Retina (tissue), 1 donor: Measurements from ENCODE around the gene VKORC1L1.
"Not testable (repeated sequence)": the region's sequence is repeated elsewhere in the genome, so short reads cannot be mapped to it uniquely, and the experiment has no call there.

ENCODE experiments used
- DNase-seq: peaks from one replicate; pipeline ENCODE4 v3.0.0-alpha.2; 2016

The VKORC1L1 gene

DNA sequence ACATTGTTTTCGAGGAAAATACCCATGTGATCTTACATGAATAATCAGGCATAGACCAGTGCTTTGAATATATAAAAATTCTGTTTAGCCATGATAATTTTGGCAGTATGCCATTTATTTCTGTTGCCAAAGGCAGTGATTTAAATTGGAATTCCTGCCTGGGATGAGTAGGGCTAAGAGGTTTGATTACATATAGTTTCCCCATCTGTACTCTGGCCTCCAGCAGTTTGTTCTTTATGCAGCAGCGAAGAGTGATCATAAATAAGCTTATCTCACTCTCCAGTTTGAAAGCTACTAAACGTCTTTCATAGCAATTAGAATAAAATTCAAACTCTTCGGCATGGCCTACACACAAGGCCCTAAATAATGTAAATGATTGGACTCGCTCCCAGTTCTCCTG is 72.9 kb downstream of the VKORC1L1 start:
- not testable (repeated sequence) for DNase-seq

DNA sequence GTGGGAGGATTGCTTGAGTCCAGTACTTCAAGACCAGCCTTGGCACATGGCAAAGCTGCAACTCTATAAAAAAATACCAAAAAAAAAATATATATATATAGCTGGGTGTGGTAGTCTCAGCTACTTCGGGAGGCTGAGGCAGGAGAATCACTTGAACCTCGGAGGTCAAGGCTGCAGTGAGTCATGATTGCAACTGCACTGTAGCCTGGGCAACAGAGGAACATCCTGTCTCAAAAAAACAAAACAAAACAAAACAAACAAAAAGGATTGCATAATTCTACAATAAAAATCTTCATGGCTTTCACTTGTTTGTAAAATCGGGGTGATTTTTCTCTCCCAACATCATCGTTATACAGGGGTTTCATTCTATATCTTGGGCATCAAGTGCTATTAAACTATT is 74.0 kb downstream of the VKORC1L1 start:
- DNase-seq: no peak

DNA sequence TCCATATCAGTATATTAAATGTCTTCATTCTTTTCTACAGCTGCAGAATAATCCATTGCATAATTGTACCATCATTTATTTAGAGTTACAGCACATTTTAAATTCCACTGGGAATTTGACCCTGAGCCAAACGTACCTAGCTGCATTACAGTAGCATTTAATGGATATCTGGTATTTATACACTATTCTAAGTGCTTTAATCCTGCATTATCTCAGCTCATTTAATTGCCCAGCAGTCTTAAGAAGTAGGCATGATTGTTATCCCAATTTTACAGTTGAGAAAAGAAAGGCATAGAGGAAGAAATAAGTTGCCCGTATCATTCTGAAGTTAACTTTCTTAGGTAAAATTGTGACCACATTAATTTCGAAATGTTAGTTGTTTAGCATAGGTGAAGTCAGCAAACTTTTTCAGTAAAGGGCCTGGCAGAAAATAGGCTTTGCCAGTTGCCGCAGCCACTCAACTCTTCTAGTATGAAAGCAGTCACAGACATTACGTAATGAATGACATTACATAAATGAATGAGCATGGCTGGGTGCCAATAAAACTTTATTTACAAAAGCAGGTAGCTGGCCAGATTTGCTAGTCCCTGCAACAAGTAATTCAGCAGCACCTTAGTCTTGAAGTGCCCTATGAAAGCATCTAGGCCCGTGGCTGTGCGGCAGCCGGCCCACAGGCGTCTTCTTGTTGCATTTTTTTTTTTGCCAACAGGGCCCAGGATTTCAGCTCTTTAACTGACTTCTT is 79.1 kb downstream of the VKORC1L1 start:
- DNase-seq: no peak

DNA sequence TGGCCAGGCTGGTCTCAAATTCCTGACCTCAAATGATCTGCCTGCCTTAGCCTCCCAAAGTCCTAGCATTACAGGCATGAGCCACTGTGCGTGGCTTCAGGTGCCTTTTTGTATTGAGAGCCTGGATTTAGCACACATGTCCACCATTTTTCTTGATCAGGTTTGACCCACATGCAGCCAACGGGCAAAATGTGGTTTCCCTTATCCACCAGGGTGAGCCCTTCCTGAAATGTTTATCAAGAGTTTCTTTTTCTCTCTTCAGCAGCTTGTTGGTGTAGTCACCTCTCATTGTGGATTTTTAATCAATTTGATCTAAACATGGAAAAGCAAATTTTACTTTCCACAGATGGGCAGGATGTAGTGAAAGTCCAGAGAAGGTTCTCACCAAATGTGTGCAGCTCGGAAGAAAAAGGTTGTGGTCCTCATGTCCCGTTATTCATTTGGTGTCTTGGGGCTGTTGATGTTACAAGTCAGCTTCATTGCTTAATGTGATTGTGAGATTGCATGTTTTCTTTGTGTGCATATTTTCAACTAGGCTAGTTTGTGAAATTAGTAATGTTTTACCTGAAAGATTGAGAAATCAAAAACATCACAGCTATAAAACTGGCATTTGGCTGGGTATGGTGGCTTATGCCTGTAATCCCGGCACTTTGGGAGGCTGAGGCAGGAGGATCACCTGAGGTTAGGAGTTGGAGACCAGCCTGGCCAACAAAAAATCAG is 80.3 kb downstream of the VKORC1L1 start:
- no peak for DNase-seq

DNA sequence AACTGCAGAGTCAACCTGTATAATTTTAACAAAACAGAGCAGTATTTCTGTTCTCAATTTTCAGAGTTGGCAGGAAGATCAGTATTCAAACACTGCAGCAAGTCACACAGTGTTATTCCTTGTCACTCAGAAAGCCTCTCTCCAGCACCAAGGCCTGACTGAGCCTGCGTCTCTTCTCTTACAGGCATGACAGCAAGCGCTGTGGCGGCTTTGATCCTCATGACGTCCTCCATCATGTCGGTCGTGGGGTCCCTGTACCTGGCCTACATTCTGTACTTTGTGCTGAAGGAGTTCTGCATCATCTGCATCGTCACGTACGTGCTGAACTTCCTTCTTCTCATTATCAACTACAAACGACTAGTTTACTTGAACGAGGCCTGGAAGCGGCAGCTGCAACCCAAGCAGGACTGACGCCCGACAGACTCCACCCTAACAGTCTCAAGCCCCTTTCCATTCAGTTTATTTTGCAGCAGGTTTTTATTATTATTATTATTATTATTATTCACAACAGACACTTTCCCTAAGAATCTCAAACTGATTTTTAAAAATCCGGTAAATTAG is 81.1 kb downstream of the VKORC1L1 start:
- no peak for DNase-seq

DNA sequence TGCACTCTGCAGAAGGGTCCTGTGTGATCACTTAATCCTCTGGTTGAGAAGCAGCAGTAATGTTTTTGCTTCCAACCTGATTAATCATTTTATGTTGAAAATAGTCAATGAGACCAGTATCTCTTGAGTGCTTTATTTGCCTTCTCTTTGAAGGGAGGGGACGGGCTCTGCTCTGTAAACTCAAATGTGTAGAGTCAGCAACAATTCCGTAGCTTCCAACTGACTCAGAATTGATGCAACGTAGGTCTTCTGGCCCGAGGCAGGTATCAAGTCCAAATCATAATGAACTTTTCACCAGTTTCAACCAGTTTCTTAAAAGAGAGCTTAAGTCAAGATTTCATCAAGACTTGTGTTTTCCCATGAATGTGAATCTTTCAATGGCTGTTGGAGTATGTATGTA is 82.8 kb downstream of the VKORC1L1 start:
- no peak for DNase-seq

DNA sequence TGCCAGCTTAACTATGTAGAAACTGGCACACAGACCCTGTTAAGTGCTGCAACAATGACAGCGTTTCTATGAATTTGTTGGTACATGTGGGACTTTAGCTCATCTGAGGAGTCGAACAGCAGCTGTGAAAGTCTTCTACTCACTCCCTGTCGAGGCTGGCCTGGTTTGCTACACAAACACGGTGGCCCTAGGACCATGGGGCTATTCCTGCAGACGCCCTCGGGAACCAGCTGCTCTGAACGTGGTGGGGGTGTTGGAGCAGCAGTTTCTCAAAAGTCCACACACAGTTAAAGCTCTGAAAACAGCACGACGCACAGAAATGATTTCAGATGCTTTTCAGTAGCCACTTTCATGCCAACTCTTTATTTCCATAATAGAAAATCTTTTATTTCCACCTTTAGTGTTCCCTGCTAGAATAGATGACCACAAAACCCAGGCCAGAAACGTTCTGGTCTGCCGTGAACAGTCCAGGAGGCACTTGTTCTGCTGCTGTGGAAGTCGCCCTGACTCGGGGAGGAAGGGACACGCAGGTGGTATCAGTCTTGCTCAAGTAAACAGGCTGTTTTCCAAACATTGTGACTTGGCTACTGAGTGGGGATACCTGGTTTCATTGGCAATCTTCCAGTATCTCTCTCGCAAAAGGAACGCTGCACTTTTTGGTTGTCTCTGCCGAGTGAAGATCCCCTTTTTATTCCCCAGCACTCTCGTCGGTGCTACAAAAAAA is 87.6 kb downstream of the VKORC1L1 start:
- no peak for DNase-seq

DNA sequence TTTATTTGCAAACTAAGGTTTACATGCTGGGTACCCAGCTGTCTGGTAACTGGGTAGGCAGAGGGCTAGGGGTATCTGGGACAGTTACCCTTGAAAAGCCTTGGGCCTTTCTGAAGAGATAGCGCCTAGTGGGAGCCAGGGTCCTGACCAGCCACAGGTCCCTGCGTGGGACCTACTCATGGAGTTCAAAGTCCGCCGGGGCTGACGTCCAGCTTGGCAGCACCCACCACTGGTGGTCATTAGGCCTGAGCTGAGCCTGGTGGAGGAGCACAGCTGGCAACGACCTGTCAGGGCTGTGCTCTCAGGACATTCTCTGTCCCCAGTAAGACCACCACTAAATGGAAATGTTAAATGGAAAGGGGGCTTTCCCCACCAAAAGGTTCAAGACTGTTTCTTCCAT is 89.2 kb downstream of the VKORC1L1 start:
- DNase-seq: no peak

DNA sequence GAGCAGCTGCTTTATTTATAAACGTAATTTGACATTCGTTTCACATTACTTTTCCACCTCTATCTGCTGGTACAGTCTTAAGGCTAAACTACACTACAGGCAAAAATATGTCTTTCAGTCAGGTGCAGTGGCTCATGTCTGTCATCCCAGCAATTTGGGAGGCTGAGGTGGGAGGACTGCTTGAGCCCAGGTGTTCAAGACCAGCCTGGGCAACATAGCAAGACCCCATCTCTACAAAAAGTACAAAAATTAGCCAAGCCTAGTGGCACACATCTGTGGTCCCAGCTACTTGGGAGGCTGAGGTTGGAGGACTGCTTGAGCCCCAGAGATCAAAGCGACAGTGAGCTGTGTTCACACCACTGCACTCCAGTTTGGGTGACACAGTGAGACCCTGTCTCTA is 91.8 kb downstream of the VKORC1L1 start:
- not testable (repeated sequence) for DNase-seq

DNA sequence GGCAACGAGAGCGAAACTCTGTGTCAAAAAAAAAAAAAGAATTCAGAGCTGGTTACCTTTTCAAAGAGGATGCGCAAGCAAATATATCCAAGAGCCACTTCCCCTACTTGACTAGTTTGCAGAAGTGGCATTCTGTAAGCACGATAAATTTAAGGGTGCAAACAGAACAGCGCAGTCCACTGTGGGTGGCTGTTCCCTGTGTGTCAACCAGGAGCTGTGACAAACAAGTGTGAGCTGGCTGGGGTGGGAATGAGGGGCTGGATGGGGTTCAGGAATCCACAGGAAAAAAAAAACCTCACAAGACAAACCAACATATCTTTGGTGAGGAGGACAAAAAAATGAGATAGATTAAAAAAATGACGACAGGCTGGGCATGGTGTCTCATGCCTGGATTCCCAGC is 93.3 kb downstream of the VKORC1L1 start:
- no peak for DNase-seq

DNA sequence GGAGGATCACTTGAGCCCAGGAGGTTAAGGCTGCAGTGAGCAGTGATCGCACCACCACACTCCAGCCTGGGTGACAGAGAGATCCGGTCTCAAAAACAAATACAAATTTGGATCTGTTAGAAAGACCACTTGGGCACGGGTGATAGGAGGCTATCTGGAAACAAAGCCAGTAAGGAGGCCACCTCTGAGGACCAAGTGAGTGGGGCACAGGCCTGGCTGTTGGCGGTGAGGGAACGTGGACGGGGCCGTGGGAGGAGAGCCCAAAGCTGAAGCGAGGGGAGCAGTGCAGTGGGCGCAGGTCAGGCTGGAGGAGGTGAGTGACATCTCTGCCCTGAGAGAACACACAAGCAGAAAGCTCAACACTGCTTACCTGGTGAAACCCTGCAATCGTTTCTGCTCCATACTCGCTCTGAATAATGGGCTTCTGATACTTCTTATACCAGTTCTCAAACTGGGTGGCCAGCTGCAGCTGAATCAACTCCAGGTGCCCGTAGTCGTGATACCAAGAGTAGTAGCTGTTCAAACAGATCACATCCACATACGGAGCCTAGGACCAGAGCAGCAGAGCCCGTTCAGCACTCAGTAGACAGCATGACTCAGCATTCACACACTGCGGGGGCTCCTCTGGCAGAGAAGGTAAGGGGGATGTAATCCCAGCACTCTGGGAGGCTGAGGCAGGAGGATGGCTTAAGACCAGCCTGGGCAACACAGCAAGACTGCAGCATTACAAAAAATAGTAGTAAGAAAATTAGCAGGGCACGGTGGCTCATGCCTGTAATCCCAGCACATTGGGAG is 94.7 kb downstream of the VKORC1L1 start:
- no peak for DNase-seq

DNA sequence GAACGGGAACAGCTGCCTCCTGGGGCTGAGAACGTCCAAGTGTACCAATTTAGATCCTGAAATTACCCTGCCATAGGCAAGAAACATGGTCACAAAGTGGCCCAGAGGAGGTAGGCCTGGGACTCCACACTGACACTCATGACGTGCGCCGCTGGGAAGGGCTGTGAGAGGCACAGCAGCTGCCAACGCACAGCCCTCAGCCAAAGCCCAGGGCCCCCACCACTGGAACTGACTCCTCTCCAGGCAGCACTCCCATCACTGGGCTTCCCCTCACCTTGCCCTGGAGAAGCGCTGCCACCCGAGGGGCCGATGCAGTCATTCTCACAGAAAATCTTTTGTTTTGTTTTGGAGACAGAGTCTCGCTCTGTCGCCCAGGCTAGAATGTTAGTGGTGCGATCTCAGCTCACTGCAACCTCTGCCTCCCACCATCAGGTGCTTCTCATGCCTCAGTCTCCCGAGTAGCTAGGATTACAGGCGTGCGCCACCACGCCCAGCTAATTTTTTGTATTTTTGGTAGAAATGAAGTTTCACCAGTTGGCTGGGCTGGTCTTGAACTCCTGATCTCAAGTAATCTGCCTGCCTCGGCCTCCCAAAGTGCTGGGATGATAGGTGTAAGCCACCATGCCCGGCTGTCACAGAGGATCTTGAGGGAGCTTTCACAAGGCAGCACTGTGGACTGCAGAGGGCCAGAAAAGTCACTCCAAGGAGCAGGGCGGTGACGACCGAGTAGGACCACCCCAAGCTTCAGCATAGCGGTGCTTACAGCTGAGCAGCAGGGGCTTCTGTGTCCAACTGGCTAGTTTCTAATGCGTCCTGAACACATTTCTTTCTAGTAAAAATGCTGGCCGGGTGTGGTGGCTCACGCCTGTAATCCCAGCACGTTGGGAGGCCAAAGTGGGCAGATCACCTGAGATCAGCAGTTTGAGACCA is 95.6 kb downstream of the VKORC1L1 start:
- DNase-seq: no peak

DNA sequence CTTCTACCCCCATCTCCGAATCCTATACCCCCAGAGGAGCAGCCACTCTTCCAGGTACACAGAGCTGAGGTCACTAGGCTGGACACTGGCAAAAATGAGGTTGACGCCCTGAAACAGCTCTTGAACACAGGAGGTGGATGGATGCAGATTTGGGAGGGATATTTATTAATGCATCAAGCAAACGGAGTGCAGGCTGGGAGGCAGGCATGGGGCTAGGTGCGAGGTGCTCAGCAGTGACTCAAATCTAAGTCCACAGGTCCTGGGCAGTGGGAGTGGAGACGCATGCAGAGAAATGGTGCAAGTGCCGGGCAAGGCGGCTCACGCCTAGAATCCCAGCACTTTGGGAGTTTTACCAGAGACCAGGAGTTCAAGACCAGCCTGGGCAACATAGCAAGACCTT is 98.1 kb downstream of the VKORC1L1 start:
- DNase-seq: no peak

DNA sequence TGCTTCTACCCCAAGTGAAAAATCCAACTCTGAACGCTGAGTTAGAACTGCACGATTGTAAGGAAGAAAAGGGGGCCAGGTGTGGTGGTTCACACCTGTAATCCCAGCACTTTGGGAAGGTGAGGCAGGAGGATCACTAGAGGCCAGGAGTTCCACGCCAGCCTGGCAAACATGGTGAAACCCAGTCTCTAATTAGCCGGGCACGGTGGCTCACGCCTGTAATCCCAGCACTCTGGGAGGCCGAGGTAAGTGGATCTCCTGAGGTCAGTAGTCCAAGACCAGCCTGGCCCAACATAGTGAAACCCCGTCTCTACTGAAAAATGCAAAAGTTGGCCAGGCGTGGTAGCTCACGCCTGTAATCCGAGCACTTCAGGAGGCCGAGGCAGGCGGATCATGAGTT is 100.1 kb downstream of the VKORC1L1 start:
- no peak for DNase-seq

DNA sequence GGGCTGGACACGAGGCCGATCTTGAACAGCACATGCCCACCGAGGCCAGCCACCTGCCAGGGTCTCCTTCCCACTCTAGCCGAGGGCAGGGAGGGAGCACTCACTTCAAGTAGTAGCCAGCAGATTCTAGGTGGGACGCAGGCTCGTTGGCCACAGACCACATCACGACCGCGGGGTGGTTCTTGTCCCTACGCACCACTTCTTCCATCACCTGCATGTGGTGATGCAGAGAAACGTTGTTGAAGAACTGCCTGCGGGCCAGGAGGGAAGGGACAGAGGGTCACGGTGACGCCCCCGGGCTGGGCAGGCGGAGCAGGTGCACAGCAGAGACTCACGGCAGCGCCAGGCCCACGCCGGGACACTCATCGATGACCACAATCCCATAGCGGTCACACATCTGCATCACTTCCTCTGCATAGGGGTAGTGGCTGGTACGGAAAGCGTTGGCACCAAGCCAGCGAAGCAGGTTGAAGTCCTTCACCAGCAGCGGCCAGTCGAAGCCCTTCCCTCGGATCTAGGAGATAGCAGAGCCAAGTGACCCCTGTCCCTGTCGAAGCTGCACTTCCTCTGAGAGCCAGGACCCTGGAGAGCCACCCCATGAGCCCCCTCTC is 101.4 kb downstream of the VKORC1L1 start:
- DNase-seq: no peak

DNA sequence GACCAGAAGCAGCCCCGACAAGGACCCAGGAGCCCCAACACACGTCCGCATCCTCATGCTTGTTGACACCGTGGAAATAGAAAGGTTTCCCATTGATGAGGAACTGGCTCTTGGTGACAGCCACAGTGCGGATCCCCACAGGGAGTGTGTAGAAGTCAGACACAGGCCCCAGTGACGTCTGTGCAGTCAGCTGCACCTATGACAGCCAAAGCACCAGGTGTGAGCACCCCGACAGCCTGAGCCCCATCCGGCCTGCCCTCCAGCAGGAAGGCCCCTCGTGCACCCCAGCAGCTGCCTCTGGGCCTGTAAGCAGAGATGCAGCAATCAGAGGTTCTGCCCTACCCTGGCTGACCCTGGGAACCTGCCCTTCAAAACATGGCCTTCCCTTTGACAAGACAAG is 102.0 kb downstream of the VKORC1L1 start:
- DNase-seq: no peak

DNA sequence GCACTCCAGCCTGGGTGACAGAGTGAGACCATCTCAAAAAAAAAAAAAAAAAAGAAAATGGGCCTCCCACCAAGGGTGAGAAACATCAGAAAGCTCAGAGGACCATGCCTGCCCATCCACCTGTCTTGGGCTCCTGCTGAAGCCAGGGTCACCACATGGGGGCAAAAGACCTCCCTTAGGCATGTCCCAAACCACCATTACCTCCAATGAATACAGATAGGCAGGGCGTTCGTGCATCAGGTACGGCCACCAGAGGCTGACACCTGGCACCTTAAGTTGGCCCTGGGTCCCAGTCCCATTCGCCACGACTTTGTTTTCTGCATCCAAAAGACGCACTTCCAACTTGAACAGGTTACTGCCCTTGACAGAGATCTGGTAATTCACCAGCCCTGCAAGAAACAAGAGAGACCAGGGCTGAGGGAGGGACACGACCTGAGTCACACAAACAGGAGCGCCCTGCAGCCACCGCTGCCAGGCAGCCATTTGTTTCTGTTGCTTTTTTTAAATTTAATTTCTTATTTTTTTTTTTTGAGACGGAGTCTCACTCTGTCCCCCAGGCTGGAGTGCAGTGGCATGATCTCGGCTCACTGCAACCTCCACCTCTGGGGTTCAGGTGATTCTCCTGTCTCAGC is 103.1 kb downstream of the VKORC1L1 start:
- no peak for DNase-seq

DNA sequence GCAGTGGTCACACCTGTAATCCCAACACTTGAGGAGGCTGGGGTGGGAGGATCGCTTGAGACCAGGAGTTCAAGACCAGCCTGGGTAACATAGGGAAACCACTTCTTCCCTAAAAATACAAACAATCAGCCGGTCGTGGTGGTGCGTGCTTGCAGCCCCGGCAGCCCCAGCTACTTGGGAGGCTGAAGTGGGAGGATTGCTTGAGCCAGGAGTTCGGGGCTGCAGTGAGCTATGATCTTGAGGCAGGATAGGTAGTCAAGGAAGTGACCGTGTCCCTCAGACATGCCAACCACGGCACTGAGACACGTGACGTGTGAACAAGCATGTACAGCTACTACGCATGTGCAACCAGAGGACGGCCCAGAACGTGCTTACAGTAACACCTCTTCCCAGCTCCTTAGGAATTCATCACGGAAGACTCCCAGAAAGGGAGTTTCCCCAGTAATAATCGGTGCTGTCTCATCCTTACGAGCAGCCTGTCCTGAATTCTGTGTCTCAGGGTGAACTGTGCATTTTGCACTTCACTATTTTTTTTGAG is 103.9 kb downstream of the VKORC1L1 start:
- DNase-seq: no peak

DNA sequence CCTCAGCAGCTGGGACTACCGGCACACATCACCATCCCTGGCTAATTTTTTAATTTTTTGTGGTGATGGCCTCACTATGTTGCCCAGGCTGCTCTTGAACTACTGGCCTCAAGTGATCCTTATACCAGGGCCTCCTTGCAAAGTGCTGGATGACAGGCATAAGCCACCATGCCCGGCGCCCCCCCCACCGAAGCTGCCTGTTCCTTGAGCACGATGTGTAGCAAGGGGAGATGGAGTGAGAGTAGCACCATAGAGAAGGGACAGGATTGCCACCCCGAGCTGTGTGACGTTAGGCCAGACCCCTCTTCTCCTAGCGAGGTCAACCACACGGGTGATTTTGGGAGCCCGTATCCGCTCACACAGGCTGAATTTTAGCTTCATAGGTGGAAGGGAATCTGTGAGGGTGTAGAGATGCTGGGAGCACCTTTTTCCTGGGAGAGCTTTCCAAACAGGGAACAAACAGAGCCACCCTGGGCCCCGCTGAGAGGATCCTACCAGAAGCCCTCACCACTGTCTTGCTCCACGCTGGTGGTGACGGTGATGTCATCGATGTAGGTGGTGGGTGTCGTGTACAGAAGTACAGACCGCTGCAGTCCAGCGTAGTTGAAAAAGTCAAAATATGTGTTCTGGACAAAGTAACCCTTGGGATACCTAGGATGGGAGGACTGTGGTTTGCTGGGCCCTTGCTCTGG is 106.2 kb downstream of the VKORC1L1 start:
- no peak for DNase-seq
